GM10847 (cell line): Measurements from ENCODE around the gene PTMS.

ENCODE experiments used
- POLR2A ChIP-seq: IDR thresholded peaks from 2 replicates; pipeline ENCODE4 v1.6.1; 2011; ENCODE audit not compliant: insufficient read length; ENCODE audit errors: extremely low read depth

Gene PTMS

DNA sequence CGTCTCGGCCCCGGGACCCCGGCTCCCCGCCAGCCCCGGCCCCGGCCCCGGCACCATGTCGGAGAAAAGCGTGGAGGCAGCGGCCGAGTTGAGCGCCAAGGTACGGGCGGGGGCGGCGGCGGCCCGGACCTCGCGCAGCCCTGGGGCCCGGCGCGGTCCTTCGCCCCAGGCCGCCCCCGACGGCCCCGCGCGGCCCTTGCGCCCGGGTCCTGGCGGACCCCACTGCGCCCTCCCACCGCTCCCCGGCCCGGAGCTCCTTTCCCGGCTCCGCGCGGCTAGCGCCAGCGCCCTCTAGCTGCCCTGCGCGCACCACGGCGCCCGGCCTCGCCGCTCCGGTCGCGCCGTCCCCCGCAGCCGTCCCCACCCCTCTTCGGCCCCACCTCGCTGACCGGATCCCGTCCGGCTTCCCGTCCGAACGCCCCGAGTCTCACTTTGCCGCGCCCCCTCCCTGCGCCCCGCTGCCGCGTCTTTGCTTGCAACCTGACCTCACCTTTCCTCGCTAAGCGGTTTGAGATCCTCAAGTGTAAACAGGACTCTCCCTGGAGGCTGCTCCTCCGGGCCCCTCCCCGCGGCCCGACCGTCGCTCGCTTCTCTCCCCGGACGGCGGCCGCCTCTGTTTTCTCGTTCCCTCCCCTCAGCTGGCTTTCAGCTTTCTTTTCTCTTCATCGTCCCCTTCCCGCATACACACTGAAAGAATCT lies 637 bp downstream of the PTMS start:
- TF ChIP-seq POLR2A: no peak

GRCh38 chr12:6767353-6768319 lies 1.5 kb downstream of the PTMS start:
- TF ChIP-seq POLR2A: no peak

GRCh38 chr12:6768437-6768914 lies 2.3 kb downstream of the PTMS start:
- no peak for TF ChIP-seq POLR2A

DNA sequence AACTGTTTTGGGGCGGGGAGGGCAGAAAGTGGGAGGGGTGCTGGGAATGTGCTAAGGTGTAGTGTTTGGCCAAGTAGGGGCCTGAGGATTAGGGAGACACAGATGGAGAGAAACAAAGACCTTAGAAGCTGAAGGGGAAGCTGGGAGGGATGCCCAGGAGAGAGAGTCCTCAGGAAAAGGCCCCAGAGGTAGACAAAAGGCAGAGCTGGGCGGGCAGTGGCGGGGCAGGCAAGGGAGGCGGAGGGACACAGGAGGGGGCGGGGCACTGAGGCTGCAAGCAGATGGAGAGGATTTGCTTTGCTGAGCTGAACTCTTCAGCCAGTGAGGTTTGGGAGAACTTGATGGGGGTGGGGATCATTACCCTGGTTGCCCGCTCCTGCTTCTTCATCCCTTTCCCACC lies 2.8 kb downstream of the PTMS start:
- TF ChIP-seq POLR2A: no peak

DNA sequence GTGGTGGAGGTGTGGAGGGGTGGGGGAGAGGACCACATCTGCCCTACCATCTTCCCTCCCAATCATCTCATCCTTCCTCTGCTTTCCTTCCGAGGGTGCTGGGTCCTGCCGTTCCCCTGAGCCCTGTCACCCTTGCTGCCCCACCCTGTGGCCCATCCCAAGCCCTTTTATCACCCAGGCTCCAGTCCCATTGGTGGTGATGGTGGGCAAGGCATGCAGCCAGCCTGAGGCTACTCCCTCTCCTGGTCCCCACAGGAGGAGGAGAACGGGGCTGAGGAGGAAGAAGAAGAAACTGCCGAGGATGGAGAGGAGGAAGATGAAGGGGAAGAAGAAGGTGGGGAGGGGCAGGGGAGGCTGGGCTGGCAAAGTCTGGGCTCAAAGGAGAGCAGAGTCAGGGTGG lies 3.5 kb downstream of the PTMS start:
- TF ChIP-seq POLR2A: no peak

- no peak for TF ChIP-seq POLR2A
Measured at GRCh38 chr12:6770094-6770493, 3.9 kb downstream of the PTMS start.

DNA sequence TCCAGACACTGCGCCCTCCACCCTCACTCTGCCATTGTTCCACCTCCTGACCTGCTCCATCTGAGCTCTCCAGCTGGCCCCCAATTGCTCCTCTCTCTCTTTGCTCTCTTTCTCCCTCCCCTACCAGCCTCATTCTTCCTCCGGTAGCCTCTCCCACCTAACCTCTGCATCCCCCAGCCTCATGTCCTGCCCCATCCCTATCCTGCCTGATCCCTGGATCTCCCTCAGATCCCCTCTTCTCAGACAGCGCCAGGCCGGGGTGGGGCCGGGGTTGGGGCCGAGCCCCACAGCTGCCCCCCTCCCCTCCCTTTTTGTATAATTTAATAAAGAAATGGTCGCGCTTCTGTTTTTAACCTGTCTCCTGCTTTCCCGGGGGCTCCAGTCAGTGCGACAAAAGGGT lies 4.4 kb downstream of the PTMS start:
- TF ChIP-seq POLR2A: no peak

- TF ChIP-seq POLR2A: no peak
Measured at GRCh38 chr12:6771091-6771495, 4.9 kb downstream of the PTMS start.

DNA sequence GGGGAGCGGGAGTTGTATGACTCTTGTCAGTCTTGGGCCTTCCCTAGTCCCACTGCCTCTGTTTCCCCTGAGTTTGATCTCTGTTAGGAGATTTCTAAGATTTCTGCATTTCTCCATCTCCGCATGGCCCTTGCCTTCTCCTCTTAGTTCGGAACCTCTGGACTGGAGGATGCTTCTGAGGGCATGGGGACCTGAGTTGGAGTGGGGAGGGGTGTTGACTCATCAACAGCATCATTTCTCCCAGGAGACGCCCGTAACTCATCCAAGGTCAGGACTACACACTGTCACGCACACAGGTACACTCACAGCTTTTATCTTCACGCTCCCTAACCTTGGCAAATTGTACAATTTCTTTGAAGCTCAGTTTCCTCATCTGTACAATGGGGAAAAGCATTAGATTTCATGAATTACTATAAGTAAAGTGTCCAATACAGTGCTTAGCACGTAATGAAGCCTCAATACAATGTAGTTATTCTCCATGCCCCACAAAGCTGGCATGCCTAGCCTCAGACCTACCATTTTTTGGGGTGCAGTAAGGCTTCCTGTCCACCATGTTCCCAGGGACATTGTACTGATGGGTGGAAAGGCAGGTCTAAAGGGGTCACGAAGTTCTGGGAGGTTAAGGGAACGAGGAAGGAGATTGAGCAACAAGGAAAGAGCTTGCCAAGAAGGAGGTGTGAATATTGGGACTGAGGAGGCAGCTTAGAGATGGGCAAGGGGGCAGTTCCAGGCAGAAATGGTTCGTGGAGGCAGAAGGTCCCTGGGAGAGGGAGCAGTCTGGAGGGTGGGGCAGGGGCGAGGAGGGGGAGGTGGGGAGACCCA lies 5.6 kb downstream of the PTMS start:
- TF ChIP-seq POLR2A: no peak

DNA sequence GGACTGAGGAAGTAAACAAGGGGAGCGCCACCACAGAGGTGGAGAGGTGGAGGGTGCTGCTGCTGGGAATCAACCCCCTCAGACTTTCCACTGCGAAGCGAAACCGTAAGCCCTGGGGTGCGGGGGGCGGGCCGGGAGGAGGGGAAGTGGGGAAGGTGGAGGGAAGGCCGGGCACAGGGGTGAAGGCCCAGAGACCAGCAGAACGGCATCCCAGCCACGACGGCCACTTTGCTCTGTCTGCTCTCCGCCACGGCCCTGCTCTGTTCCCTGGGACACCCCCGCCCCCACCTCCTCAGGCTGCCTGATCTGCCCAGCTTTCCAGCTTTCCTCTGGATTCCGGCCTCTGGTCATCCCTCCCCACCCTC lies 6.2 kb downstream of the PTMS start, which contains the start of gene LAG3:
LAG3 (plus strand) TSS at position 190 of the 365 bp plus-strand sequence. CDS start 333 bp downstream, outside the sequence.
- TF ChIP-seq POLR2A: no peak

- TF ChIP-seq POLR2A: no peak
Measured at GRCh38 chr12:6772726-6773589, 6.8 kb downstream of the PTMS start.

- TF ChIP-seq POLR2A: no peak
Measured at GRCh38 chr12:6773590-6774351, 7.6 kb downstream of the PTMS start.

DNA sequence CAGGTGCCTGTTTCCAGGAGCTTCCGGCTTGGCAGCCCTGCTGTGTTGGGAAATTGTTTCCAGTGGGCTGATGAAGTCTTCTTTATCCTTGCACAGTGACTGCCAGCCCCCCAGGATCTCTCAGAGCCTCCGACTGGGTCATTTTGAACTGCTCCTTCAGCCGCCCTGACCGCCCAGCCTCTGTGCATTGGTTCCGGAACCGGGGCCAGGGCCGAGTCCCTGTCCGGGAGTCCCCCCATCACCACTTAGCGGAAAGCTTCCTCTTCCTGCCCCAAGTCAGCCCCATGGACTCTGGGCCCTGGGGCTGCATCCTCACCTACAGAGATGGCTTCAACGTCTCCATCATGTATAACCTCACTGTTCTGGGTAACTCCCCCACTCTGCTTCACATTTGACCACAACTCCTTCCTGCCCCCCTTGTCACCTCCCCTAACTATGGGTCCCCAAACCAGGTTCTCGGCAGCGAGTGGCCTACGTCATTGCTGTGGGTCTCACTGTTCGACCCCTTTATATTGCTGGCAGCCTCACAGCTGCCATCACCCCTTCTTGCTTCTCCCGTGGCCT lies 8.4 kb downstream of the PTMS start:
- no peak for TF ChIP-seq POLR2A
